K562 treated with DMSO at 1 percent for 12 hours (cell line): Measurements from ENCODE around the gene LCE5A. TPM values are rescaled to one million over a fixed set of nuclear protein-coding genes. Genes with fewer than 3 reads are reported as not detected.

Experiments used
- total RNA-seq: library from RNA; unstranded; fragments of 300-600 nt; gene quantifications from 2 replicates; pipeline ENCODE4 v1.2.3, GENCODE V29; 2022; ENCODE audit not compliant: insufficient read depth

LCE5A gene
- total RNA-seq, result not detected in 2 replicates

GRCh38 chr1:152510503-152510902, at the start of gene LCE5A:
LCE5A (plus strand) TSS chr1:152510803; CDS start chr1:152511535, 732 bp downstream.

Other genes with a start within 250 kb of the LCE5A start
- gene FLG, start 185.6 kb upstream of the LCE5A start, total RNA-seq, result not detected in 2 replicates
- gene FLG2, start 150.8 kb upstream of the LCE5A start, total RNA-seq, result not detected in 2 replicates
- gene CRNN, start 96.5 kb upstream of the LCE5A start, total RNA-seq, result not detected in 2 replicates
- not detected in 2 replicates for gene CRCT1, start 3.7 kb downstream of the LCE5A start, total RNA-seq
- not detected in 2 replicates for gene LCE3E, start 56.0 kb downstream of the LCE5A start, total RNA-seq
- gene LCE3D, start 69.7 kb downstream of the LCE5A start, total RNA-seq, result not detected in 2 replicates
- not detected in 2 replicates for gene LCE3C, start 89.4 kb downstream of the LCE5A start, total RNA-seq
- gene LCE3B, start 103.0 kb downstream of the LCE5A start, total RNA-seq, result not detected in 2 replicates
- gene LCE3A, start 112.3 kb downstream of the LCE5A start, total RNA-seq, result not detected in 2 replicates
- gene LCE2D, start 152.6 kb downstream of the LCE5A start, total RNA-seq, result not detected in 2 replicates
- gene LCE2C, start 164.5 kb downstream of the LCE5A start, total RNA-seq, result not detected in 2 replicates
- not detected in 2 replicates for gene LCE2B, start 175.3 kb downstream of the LCE5A start, total RNA-seq
- gene LCE2A, start 187.5 kb downstream of the LCE5A start, total RNA-seq, result not detected in 2 replicates
- gene LCE4A, start 197.4 kb downstream of the LCE5A start, total RNA-seq, result not detected in 2 replicates
- not detected in 2 replicates for gene KPRP, start 247.2 kb downstream of the LCE5A start, total RNA-seq